IPS-18c (cell line): ENCODE results near the gene LINC00237.

Experiments used
- H3K4me3 ChIP-seq: 2 replicates; pipeline ENCODE4 v1.7.0; 2013; ENCODE audit warnings: low read depth, mild to moderate bottlenecking, low read length, moderate library complexity; ENCODE audit not compliant: insufficient read depth
- H3K9me3 ChIP-seq: one replicate; pipeline ENCODE4 v1.6.1; 2013; ENCODE audit warnings: mild to moderate bottlenecking, low read length, moderate library complexity; ENCODE audit not compliant: control insufficient read depth, insufficient read depth

Gene LINC00237

GRCh38 chr20:21106171-21107017 is at the start of gene LINC00237:
TSS of gene LINC00237 (minus strand) at chr20:21106358.
- Histone ChIP-seq H3K9me3 (no peaks in the 10 kb centered on the region), H3K4me3 (peak within 1 kb of the TSS; percentile 55)

DNA sequence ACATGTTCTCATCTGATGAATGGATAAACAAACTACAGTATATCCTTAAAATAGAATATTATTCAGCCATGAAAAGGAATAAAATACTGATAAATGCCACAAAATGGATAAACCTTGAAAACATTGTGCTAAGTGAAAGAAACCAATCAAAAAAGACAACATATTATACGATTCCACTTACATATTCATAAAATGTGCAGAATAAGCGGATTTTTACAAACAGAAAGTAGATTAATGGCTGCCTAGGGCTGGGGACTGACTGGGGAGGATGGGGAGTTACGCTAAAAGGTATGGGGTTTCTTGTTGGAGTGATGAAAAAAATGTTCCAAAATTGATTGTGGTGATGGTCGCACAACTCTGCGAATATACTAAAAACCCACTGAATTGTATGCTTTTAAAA is 49.1 kb upstream of the LINC00237 start:
- Histone ChIP-seq H3K9me3 (no peaks in the 10 kb centered on the region), H3K4me3 (no peak overlapping the region)

DNA sequence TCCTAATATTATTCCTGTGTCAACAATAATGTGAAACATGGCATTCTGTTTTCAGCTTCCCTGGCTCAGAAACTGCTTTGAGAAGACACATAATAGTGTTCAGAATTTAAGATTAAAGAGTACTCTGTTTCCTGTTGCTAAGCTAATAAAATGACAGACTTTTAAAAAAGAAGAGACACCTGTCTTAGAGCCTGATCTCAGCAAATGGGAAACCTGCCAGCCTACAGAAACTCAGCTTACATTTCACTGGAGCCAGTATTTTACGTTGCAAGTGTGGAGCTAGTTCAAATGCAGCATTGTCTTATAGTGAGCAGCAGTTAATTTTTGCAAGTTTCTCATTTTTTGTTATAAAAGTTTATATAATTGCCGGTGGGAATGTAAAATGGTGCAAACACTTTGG is 48.5 kb upstream of the LINC00237 start:
- H3K4me3 ChIP-seq, result no peak overlapping the region
- H3K9me3 ChIP-seq, result no peaks in the 10 kb centered on the region

DNA sequence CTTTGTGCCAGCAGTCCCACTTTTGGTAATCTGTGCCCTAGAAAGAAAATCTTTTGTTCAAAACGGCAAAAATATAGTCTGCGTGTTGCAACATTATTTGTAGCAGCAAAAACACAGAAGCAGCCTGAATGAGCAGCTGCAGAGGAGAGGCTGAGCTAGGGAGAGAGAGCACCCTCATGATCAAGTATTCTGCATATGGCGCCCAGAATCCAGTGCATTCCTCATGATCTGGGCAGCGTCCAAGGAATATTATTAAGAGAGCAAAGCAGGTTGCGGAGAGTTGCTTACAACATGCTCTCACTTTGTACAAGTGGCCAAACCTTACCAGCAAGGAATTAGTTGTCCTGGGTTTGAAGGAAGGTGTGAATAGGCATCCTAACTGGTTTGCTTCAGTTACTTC is 45.6 kb upstream of the LINC00237 start:
- Histone ChIP-seq H3K9me3 (no peaks in the 10 kb centered on the region), H3K4me3 (no peak overlapping the region)

DNA sequence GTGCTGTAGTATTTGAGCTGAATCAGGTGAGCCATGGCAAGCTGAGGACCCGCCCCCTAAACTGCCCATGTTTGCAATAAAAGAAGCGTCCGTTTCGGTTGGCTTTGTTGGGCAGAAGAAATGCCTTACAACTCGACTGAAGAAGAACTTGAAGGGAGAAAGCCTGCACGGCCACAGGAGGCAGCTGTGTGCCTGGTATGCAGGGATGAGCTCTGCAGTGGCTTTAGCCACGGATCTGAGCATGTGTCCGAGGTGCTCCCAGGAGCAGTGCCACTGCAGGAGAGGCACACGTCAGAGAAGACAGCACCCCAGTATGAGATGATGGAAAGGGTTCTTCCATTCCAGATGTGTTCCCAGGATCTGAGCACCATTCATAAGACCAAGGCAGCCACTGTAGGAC is 43.2 kb upstream of the LINC00237 start:
- Histone ChIP-seq H3K9me3 (no peaks in the 10 kb centered on the region), H3K4me3 (no peak overlapping the region)

DNA sequence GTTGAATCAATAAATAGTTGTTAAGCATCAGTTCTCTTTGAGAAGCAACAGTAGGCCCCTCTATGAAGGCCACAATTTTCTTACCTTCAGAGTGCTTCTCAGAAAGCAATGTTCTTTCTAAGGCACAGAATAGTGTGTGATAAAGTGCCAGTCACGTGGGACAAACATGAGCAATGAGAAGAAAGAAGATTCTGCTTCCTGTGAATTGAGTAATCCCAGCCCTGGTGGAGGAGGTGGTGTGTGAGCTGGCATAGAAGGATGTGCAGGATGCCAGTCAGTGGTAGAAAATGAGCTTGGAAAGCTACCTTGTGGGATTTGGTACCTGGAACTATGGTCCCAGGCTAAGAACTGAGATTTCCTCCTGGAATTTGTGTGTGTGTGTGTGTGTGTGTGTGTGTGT is 41.4 kb upstream of the LINC00237 start:
- H3K9me3 ChIP-seq, result no peaks in the 10 kb centered on the region
- no peak overlapping the region for H3K4me3 ChIP-seq

DNA sequence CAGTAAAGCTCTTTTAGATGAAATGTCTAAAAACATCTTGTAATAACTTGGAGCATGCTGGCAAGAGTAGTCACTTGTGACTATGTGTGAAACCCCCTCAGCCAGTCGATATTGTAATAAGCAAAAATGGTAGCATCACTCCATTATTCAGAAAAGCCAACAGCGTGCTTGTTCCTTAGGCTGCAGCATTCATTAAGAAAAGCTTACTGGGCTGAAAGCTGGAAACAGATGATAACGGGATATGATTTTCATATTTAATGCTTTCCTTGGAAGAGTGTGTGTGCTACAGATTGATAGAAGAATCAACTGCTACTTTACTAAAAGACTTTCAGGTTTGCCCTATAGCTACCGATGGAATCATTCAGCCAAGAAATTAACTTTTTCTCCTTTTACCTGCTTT is 40.1 kb upstream of the LINC00237 start:
- Histone ChIP-seq H3K9me3 (no peaks in the 10 kb centered on the region), H3K4me3 (no peak overlapping the region)

GRCh38 chr20:21145424-21145823 is 39.3 kb upstream of the LINC00237 start:
- Histone ChIP-seq H3K9me3 (no peaks in the 10 kb centered on the region), H3K4me3 (no peak overlapping the region)

DNA sequence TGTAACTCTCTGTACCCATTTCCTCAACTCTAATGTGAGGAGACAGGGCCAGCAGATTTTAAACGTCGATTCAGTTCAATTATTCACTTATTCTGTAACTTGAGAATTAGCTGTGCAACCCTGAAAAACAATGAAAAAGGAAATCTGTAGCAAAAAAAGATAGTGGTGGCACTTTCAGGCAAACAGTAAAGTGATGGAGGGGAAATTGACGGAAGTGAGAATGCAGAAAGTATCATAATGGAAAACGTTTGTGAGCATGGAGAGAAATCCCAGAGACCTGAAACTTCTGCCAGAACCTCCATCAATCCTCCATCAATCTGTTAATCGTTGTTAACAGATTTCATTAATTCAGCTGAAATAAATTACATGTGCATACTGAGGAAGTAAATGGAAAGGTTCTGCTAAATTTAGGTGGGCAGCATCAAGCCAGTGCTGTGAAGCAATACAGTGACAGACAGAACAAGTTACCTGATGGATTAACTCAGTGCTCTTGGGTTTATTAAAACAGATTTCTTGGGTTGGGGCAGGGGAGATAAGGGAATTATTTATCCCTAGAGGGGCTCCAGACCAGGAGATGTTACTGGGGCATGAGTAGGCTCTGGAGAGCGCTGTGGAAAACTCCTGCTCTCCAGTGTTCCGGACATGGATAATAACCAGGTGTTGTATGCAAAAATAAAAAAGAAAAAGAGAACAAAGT is 37.2 kb upstream of the LINC00237 start:
- no peak overlapping the region for H3K4me3 ChIP-seq

DNA sequence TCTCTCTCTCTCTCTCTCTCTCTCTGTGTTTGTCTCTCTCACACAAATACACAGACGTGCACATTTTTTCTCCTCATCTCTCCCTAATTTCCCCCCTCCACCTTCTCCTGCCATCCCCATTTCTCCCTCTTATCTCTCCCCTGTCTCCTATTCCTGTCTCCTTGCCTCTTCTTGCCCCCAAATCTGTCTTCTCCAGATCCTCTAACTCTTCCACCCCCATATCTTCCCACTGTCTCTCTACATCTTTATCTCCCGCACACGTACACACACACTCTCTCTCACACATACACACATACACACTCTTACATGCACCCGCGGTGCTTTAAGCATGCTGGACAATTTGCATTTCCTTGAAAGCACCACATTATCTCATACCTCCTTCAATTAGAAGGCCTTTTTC is 35.7 kb upstream of the LINC00237 start:
- H3K4me3 ChIP-seq, result no peak overlapping the region
- H3K9me3 ChIP-seq, result no peaks in the 10 kb centered on the region

More for the DNA sequence above, 37.2 kb upstream of the LINC00237 start:
- H3K9me3 ChIP-seq, result no peaks in the 10 kb centered on the region

- Histone ChIP-seq H3K4me3 (no peak overlapping the region), H3K9me3 (no peaks in the 10 kb centered on the region)
Measured at GRCh38 chr20:21139881-21140566, 33.9 kb upstream of the LINC00237 start.

GRCh38 chr20:21137078-21137477 is 30.9 kb upstream of the LINC00237 start:
- Histone ChIP-seq H3K9me3 (no peaks in the 10 kb centered on the region), H3K4me3 (no peak overlapping the region)

GRCh38 chr20:21136015-21136732 is 30.0 kb upstream of the LINC00237 start:
- Histone ChIP-seq H3K9me3 (no peaks in the 10 kb centered on the region), H3K4me3 (no peak overlapping the region)

GRCh38 chr20:21134883-21135493 is 28.8 kb upstream of the LINC00237 start:
- Histone ChIP-seq H3K9me3 (no peaks in the 10 kb centered on the region), H3K4me3 (no peak overlapping the region)

- H3K9me3 ChIP-seq, result no peaks in the 10 kb centered on the region
- H3K4me3 ChIP-seq, result no peak overlapping the region
Measured at GRCh38 chr20:21133917-21134622, 27.9 kb upstream of the LINC00237 start.

GRCh38 chr20:21133404-21133803 is 27.2 kb upstream of the LINC00237 start:
- Histone ChIP-seq H3K4me3 (no peak overlapping the region), H3K9me3 (no peaks in the 10 kb centered on the region)
